ENCODE measurements around the gene INHBE.

The INHBE gene

DNA sequence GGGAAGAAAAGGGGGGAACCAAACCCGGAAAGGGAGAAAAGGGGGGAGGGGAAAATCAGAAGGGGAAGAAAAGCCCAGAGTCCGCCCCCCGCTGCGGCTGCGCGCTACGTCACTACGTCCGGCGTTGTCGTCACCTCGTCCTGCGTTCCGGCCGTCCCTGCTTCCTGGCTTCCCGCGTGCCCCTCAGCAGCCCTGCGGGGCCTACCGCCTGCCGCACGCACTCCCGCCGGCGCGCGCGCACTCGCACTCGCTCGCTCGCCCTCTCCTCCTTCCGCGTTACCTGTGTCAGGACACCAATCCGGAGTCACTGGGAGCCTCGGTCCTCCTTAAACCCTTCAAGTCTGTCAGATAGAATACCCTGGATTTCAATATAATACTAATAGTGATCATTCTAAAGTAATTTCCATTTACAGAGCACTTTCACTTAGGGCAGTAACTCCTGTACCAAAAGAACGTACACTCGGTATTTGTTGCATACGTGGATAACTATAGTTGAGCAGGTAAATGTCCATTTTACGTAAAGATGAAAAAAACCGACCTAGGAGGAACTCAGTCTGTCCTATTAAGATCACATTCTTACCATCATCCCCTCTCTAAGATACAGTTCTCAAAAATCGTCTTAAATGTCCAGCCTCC is 24.1 kb upstream of the INHBE start, which contains the start of gene R3HDM2 (continued):
- TF ChIP-seq ZNF776 (tag by site-specific recombination; IDR thresholded peaks at IDR 0.05; ENCODE audit: borderline replicate concordance) = no peak
- TF ChIP-seq, protein P1, sequence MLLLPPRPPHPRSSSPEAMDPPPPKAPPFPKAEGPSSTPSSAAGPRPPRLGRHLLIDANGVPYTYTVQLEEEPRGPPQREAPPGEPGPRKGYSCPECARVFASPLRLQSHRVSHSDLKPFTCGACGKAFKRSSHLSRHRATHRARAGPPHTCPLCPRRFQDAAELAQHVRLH (tag by site-specific recombination; IDR thresholded peaks at IDR 0.05) = no peak; the same call in 1 of the 2 replicates
- TF ChIP-seq, protein P2, sequence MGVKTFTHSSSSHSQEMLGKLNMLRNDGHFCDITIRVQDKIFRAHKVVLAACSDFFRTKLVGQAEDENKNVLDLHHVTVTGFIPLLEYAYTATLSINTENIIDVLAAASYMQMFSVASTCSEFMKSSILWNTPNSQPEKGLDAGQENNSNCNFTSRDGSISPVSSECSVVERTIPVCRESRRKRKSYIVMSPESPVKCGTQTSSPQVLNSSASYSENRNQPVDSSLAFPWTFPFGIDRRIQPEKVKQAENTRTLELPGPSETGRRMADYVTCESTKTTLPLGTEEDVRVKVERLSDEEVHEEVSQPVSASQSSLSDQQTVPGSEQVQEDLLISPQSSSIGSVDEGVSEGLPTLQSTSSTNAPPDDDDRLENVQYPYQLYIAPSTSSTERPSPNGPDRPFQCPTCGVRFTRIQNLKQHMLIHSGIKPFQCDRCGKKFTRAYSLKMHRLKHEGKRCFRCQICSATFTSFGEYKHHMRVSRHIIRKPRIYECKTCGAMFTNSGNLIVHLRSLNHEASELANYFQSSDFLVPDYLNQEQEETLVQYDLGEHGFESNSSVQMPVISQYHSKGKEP (tag by site-specific recombination; IDR thresholded peaks at IDR 0.05) = no peak
- peak; percentile 41 for TF ChIP-seq ZNF335 (tag by site-specific recombination; conservative IDR thresholded peaks at IDR 0.05)
- no peak for TF ChIP-seq YY1 (tag by site-specific recombination; IDR thresholded peaks at IDR 0.05)
- no peak for TF ChIP-seq ZNF169 (tag by site-specific recombination; IDR thresholded peaks at IDR 0.05)
- TF ChIP-seq, protein P3, sequence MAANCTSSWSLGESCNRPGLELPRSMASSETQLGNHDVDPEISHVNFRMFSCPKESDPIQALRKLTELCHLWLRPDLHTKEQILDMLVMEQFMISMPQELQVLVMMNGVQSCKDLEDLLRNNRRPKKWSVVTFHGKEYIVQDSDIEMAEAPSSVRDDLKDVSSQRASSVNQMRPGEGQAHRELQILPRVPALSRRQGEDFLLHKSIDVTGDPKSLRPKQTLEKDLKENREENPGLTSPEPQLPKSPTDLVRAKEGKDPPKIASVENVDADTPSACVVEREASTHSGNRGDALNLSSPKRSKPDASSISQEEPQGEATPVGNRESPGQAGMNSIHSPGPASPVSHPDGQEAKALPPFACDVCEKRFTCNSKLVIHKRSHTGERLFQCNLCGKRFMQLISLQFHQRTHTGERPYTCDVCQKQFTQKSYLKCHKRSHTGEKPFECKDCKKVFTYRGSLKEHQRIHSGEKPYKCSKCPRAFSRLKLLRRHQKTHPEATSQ (tag by site-specific recombination; IDR thresholded peaks at IDR 0.05) = peak; percentile 65; the same call in 1 of the 2 replicates
- no peak for TF ChIP-seq ZNF133 (tag by site-specific recombination; IDR thresholded peaks at IDR 0.05)
- no peak for TF ChIP-seq ZFP41 (tag by site-specific recombination; IDR thresholded peaks at IDR 0.05; ENCODE audit: borderline replicate concordance)
- TF ChIP-seq YY2 (tag by site-specific recombination; IDR thresholded peaks at IDR 0.05) = no peak
- TF ChIP-seq, protein P4, sequence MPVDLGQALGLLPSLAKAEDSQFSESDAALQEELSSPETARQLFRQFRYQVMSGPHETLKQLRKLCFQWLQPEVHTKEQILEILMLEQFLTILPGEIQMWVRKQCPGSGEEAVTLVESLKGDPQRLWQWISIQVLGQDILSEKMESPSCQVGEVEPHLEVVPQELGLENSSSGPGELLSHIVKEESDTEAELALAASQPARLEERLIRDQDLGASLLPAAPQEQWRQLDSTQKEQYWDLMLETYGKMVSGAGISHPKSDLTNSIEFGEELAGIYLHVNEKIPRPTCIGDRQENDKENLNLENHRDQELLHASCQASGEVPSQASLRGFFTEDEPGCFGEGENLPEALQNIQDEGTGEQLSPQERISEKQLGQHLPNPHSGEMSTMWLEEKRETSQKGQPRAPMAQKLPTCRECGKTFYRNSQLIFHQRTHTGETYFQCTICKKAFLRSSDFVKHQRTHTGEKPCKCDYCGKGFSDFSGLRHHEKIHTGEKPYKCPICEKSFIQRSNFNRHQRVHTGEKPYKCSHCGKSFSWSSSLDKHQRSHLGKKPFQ (tag by site-specific recombination; IDR thresholded peaks at IDR 0.05) = no peak
- peak; percentile 99 for TF ChIP-seq ZNF629 (tag by site-specific recombination; IDR thresholded peaks at IDR 0.05)
- no peak for TF ChIP-seq ZNF792 (tag by site-specific recombination; IDR thresholded peaks at IDR 0.05)
- TF ChIP-seq ZNF19 (tag by site-specific recombination; IDR thresholded peaks at IDR 0.05; ENCODE audit: low read depth) = no peak
- TF ChIP-seq ZNF416 (tag by site-specific recombination; IDR thresholded peaks at IDR 0.05) = no peak
- no peak for TF ChIP-seq ZNF596 (tag by site-specific recombination; IDR thresholded peaks at IDR 0.05)
- TF ChIP-seq, protein P5, sequence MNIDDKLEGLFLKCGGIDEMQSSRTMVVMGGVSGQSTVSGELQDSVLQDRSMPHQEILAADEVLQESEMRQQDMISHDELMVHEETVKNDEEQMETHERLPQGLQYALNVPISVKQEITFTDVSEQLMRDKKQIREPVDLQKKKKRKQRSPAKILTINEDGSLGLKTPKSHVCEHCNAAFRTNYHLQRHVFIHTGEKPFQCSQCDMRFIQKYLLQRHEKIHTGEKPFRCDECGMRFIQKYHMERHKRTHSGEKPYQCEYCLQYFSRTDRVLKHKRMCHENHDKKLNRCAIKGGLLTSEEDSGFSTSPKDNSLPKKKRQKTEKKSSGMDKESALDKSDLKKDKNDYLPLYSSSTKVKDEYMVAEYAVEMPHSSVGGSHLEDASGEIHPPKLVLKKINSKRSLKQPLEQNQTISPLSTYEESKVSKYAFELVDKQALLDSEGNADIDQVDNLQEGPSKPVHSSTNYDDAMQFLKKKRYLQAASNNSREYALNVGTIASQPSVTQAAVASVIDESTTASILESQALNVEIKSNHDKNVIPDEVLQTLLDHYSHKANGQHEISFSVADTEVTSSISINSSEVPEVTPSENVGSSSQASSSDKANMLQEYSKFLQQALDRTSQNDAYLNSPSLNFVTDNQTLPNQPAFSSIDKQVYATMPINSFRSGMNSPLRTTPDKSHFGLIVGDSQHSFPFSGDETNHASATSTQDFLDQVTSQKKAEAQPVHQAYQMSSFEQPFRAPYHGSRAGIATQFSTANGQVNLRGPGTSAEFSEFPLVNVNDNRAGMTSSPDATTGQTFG (tag by site-specific recombination; IDR thresholded peaks at IDR 0.05; ENCODE audit: borderline replicate concordance) = no peak
- TF ChIP-seq ZNF664 (tag by site-specific recombination; IDR thresholded peaks at IDR 0.05) = no peak
- TF ChIP-seq ZNF140 (tag by site-specific recombination; IDR thresholded peaks at IDR 0.05) = no peak
- no peak for TF ChIP-seq ZNF391 (tag by site-specific recombination; IDR thresholded peaks at IDR 0.05; ENCODE audit: borderline replicate concordance, low read depth)
- TF ChIP-seq, protein P6, sequence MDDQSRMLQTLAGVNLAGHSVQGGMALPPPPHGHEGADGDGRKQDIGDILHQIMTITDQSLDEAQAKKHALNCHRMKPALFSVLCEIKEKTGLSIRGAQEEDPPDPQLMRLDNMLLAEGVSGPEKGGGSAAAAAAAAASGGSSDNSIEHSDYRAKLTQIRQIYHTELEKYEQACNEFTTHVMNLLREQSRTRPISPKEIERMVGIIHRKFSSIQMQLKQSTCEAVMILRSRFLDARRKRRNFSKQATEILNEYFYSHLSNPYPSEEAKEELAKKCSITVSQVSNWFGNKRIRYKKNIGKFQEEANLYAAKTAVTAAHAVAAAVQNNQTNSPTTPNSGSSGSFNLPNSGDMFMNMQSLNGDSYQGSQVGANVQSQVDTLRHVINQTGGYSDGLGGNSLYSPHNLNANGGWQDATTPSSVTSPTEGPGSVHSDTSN (CRISPR knock-in tag; IDR thresholded peaks at IDR 0.05) = no peak
- no peak for TF ChIP-seq ZNF221 (tag by site-specific recombination; IDR thresholded peaks at IDR 0.05; ENCODE audit: borderline replicate concordance)
- no peak for TF ChIP-seq ZNF514 (tag by site-specific recombination; IDR thresholded peaks at IDR 0.05)
- TF ChIP-seq MZF1 (tag by site-specific recombination; IDR thresholded peaks at IDR 0.05; ENCODE audit: borderline replicate concordance) = no peak
- peak; percentile 79 for TF ChIP-seq ZNF600 (tag by site-specific recombination; IDR thresholded peaks at IDR 0.05)
- TF ChIP-seq, protein P7, sequence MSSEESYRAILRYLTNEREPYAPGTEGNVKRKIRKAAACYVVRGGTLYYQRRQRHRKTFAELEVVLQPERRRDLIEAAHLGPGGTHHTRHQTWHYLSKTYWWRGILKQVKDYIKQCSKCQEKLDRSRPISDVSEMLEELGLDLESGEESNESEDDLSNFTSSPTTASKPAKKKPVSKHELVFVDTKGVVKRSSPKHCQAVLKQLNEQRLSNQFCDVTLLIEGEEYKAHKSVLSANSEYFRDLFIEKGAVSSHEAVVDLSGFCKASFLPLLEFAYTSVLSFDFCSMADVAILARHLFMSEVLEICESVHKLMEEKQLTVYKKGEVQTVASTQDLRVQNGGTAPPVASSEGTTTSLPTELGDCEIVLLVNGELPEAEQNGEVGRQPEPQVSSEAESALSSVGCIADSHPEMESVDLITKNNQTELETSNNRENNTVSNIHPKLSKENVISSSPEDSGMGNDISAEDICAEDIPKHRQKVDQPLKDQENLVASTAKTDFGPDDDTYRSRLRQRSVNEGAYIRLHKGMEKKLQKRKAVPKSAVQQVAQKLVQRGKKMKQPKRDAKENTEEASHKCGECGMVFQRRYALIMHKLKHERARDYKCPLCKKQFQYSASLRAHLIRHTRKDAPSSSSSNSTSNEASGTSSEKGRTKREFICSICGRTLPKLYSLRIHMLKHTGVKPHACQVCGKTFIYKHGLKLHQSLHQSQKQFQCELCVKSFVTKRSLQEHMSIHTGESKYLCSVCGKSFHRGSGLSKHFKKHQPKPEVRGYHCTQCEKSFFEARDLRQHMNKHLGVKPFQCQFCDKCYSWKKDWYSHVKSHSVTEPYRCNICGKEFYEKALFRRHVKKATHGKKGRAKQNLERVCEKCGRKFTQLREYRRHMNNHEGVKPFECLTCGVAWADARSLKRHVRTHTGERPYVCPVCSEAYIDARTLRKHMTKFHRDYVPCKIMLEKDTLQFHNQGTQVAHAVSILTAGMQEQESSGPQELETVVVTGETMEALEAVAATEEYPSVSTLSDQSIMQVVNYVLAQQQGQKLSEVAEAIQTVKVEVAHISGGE (tag by site-specific recombination; conservative IDR thresholded peaks at IDR 0.05; ENCODE audit: low read depth) = peak; percentile 83
- TF ChIP-seq ZBTB48 (tag by site-specific recombination; IDR thresholded peaks at IDR 0.05) = no peak
- no peak for TF ChIP-seq ZNF830 (tag by site-specific recombination; IDR thresholded peaks at IDR 0.05; ENCODE audit: low read depth)

Measured in HEK293 (cell line).